NCI-H446 (cell line): Measurements from ENCODE around the gene SLC16A10.

ENCODE experiments used
- DNase-seq, 2 experiments: peaks; one replicate each; lab custom pipeline; 2025; lab: John Stamatoyannopoulos, UW

The SLC16A10 gene

DNA sequence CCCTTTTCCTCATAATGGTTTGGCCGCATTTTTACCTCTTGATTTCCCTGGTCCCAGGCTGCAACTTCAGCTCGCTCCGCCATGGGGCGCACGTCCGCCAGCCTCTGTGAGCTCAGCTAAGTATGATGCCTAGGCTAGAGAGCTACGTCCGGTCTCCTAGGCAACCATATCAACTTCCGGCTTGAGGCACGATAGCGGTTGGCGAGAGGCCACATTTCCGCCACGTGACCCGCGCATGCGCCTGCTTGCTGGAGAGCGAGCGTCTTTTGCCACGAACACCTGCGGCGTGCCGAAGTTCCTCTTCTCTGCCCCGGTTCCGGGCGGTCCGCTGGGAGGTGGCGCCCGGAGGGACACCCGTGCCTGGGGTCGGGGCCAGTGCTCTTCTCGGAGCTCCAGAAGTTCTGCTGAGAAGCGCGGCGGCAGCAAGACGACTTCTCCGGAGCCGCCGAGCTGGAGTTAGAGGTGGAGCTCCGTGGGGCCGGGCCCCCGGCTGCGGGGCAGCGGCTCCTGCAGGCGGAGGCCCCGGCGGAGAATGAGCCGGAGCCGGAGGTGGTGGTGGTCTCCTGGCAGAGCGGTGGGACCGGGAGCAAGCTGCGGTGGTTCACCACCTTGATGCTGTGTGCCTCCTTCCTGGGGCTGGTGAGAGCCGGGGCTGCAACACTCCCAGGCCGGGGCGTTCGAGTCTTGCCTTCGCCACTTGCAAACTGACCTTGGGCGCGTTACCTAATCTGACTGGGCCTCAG, 172.0 kb downstream of the SLC16A10 start:
- peak; percentile 92 to 98 for DNase-seq

DNA sequence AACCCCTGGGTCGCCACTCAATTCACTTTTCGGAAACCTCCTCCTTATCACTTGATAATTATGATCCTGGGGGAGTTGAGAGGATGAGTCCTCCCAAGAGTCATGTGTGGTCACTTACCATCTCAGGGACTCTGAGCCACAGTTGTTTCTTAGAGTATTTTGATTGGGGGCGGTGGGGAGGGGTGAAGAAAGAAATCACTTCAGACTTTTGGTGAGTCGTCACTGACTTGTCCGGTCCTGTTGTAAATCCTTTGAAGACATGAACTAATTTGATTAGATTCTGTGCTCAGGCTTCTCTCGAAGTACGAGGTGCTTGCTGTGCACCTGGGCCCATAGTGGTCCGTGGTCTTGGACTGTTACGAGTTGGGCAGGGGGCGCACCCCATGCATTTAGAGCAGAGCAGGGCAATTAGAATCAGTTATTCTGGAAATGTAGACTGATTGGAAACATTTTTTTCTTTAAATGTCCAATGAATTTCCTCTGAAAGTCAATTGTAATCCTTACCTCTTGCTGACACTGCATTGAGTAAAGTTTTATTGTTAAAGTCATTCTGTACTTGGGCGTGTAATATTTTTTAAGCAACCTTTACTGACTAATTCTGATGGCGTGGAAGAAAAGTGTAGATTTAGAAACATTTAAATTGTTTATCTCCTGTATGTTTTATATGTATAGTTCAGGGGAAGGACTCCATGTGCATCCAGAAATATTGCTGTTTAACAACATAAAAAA, 173.4 kb downstream of the SLC16A10 start:
- DNase-seq, result no peak

DNA sequence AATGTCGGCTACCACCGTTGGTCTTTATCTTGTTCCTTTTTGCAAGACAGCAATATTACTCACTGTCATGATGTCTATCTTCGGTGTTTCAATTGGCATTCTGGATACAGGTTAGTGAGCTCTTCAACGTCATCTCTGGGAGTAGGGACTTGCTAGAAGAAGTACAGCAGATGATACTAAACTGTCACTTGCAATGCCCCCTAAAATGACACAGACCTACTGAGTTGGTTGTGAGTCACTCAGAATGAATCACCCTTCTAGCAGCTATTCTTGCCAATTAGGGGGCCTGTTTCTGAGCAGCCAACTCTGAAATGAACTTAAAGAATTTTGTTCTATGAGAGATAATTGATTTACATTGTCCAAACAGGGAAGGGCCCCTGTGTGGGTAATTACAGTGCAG, 176.5 kb downstream of the SLC16A10 start:
- DNase-seq, result peak in 1 of 2 experiments; percentile 4

DNA sequence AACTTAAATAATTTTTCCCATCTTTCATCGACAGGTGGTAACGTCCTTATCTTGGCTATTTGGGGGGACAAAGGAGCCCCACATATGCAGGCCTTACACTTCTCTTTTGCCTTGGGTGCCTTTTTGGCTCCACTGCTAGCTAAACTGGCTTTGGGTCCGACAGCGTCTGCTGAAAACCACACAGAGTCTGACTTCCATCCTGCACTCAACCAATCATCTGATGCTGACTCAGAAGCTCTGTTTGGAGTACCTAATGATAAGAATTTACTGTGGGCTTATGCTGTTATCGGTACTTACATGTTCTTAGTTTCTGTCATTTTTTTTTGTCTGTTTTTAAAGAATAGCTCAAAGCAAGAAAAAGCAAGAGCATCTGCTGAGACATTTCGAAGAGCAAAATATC, 178.5 kb downstream of the SLC16A10 start:
- no peak for DNase-seq

DNA sequence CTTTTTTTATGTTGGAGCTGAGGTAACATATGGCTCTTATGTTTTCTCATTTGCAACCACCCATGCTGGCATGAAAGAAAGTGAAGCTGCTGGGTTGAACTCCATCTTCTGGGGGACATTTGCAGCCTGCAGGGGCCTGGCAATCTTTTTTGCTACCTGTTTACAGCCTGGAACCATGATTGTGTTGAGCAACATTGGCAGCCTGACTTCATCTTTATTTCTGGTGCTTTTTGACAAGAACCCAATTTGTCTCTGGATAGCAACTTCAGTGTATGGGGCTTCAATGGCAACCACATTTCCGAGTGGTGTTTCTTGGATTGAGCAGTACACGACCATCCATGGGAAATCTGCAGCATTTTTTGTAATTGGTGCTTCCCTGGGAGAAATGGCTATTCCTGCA, 179.0 kb downstream of the SLC16A10 start:
- no peak for DNase-seq

DNA sequence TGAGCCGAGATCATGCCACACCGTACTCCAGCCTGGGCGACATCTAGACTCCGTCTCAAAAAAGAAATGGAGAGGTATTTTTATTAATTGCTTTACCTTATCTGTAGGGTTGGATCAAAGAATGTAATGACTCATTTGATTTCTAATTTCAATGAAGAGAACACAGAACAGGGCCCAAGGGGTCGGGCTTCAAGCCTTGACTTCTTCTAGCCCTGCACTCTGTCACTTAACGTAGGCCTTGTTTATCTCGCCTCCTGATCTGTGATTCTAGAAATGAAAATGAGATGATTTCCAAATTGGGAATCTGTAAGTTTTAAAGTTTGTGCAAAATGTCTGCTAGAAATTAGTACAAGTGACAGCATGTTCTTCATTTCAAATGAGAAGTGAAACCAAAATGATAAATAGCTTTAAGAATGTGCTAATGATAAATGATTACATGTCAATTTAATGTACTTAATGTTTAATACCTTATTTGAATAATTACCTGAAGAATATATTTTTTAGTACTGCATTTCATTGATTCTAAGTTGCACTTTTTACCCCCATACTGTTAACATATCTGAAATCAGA, 180.5 kb downstream of the SLC16A10 start:
- no peak for DNase-seq

DNA sequence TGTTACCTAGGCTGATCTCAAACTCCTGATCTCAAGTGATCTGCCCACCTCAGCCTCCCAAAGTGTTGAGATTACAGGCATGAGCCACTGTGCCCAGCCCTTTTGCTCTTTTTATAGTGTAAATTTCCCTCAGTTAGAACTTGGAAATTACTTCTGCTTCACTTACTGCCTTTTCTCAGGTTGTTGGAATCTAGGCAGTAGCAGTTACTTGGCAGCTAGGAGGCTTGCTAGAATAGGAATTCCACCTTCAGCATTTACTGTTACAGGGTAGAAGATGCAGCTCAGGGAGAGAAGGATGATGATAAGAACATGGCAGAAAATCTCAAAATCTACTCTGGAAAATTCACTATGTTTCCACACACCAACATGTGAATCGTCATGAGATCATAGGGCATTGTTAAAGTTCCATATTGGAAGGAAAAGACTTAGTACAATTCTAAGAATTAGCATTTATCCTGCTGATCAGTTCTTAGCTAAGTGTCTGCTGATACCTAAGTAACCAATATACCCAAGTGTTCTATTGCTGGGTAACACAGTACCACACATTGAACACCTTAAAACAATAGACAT, 182.2 kb downstream of the SLC16A10 start:
- no peak for DNase-seq

DNA sequence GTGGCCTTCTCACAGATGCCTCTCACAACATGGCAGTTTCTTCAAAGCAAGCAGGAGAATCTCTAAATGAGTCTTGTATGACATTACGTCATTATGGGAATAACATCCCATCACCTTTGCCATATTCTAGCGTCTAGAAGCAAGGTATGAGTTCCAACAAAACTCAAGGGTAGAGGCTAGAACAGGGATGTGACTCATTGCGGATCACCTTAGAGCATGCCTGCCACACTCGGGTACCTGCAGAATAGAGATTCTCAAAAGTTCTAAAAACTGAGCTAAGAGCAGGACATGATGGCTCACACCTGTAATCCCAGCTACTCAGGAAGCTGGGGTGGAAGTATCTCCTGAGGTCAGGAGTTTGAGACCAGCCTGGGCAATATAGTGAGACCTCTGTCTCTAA, 182.8 kb downstream of the SLC16A10 start:
- DNase-seq, result no peak

DNA sequence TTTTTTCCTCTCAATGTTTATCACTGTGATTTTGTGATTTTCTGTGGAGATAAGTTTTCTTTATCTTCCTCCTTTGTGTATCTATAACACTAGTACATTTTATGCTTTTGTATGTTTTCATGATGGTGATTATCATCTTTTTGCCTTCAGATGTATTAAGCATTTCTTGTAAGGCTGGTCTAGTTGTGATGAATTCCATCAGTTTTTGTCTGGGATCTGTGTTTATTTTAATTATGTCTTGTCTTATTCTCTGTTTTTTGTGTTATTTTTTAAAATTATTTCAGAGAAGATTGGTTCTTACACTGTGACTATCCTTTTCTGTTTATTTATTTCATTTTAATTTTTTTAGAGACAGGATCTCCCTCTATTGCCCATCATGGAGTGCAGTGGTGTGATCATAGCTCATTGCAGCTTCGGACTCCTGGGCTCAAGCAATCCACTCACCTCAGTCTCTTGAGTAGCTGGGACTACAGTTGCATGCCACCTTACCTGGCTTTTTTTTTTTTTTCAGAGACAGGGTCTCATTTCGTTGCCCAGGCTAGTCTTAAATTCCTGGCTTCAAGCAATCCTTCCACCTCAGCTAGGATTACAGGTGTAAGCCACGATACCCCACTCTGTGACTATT, 187.4 kb downstream of the SLC16A10 start:
- no peak for DNase-seq

DNA sequence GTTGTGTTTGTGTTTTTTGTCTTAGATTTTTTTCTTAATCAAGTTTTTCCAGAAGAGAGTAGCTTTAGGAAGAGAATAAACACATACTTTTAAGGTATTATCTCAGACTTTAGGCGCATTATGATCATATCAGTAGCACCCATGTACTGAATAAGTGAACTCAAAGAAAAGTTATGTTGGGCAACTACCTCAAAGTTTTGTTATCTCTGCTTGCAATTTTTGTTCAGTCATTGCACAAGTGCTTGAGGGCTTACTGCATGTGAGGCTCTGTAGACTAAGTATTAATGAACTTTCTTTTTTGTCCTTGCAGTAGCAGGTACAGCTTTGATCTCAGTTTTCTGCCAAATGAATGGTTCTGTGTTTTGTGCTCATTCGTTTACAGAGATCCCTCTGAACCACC, 189.0 kb downstream of the SLC16A10 start:
- DNase-seq, result no peak

DNA sequence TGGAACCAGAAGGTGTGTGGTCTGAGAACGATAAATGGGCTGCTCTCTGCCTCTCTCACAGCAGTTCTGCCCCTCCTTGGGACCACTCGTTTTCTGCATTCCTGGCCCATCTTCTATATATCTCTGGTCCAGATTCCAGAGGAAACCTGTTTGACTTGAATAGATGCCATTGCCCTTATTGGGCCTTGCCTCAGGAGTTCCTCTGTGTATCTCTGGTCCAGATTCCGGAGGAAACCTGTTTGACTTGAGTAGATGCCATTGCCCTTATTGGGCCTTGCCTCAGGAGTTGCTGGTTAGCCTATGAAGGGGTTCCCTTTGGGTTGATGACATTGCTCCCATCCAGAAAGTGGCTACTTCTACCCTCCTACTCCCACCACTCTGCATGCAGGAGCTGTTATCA, 189.4 kb downstream of the SLC16A10 start:
- DNase-seq, result no peak

DNA sequence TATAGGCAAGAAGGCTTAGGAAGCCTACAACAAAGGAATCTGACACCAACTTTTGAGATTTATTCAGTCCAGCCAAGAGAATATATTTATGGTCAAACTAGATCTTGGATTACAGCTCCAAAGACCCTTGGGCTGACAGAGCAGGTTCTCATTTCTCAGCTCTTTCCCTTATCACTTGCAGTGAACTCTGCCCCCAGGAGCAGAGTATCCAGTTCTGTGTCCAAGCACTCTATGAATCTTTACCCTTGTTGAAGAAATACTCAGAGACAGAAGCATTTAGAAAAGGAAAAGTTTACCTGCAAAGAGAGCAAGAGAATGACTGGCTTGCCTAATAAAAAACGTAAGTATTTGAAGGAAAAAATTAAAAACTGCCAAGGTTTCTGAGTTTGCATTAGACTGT, 190.5 kb downstream of the SLC16A10 start:
- no peak for DNase-seq

DNA sequence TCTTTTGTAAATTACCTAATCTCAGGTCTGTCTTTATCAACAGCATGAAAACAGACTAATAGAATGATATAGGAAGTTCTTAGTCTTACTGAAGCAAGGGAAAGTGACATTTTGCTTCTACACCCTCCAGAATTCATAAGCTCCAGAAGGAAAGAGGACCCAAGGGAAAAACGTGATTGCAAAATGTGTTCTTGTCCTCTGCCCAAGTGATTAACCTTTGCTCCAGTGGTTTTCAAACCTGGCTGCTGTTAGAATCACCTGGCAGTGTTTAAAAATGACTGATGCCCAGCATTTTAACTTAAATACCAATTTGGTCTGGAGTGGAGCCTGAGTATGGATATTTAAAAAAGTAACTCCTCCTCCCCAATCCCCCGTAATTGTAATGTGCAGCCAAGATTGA, 191.4 kb downstream of the SLC16A10 start:
- no peak for DNase-seq

DNA sequence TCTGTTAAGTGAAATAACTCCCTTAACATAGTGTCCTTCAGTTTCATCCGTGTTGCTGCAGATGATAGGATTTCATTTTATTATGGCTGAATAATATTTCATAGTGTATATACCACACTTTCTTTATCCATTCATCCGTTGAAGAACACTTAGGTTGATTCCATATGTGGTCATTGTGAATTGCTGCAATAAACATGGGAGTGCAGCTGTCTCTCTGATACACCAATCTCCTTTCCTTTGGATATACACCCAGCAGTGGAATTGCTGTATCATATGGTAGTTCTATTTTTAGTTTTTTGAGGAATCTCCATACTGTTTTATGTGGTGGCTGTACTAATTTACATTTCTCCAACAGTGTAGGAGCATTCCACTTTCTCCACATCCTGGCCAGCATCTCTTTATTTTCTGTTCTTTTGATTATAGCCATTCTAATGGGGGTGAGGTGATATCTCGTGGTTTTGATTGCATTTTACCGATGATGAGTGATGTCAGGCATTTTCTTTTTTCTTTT, 193.2 kb downstream of the SLC16A10 start:
- DNase-seq, result no peak
